Gastrocnemius medialis (tissue), 4 donors: ENCODE results near the gene CASP8. TPM values are rescaled to one million over a fixed set of nuclear protein-coding genes. Genes with fewer than 3 reads are reported as not detected.

Experiments used
- ATAC-seq, 2 donors: fragments of 150-250 bp; one replicate each; pipeline ENCODE4 v1.9.1; 2016
- DNase-seq, 2 donors: peaks; one replicate each; pipeline ENCODE4 v3.0.0-alpha.2; 2019
- H3K27ac ChIP-seq, 4 donors: fragments of 200-600 bp; sonication (generic); 1 replicate in 1 of 4; 2 replicates in 3 of 4; pipeline ENCODE4 v1.5.1; 2016 to 2018; ENCODE audit warnings: mild to moderate bottlenecking in 2 of 4, moderate library complexity in 1 of 4
- H3K27me3 ChIP-seq, 3 donors: fragments of 200-600 bp; sonication (generic) in 2 of 3; 1 replicate in 1 of 3; 2 replicates in 2 of 3; pipeline versions ENCODE4 v1.5.1 to v1.6.0; 2016 to 2019; ENCODE audit warnings: mild to moderate bottlenecking in 1 of 3, moderate library complexity in 1 of 3
- H3K36me3 ChIP-seq, 2 donors: fragments of 200-600 bp; sonication (generic) in 1 of 2; one replicate each; pipeline ENCODE4 v1.5.1; 2017 to 2018
- H3K4me1 ChIP-seq, 2 donors: fragments of 200-600 bp; sonication (generic) in 1 of 2; one replicate each; pipeline ENCODE4 v1.5.1; 2016 to 2017; ENCODE audit warnings: mild to moderate bottlenecking in 2 of 2
- H3K4me3 ChIP-seq, 4 donors: fragments of 200-600 bp; sonication (generic) in 3 of 4; 1 replicate in 1 of 4; 2 replicates in 3 of 4; pipeline ENCODE4 v1.5.1; 2016 to 2019; ENCODE audit warnings: mild to moderate bottlenecking in 2 of 4
- H3K9me3 ChIP-seq, 3 donors: fragments of 200-600 bp; sonication (generic) in 2 of 3; 1 replicate in 1 of 3; 2 replicates in 2 of 3; pipeline ENCODE4 v1.5.1; 2016 to 2019
- CTCF ChIP-seq, 5 experiments: fragments of 450-650 bp in 3 of 5; fragments of 200-600 bp in 2 of 5; sonication (generic) in 2 of 5; IDR thresholded peaks in 4 of 5; conservative IDR thresholded peaks in 1 of 5; 1 replicate in 4 of 5; 2 replicates in 1 of 5; pipeline ENCODE4 v1.5.1; 2016 to 2019; ENCODE audit warnings: antibody characterized with exemption in 5 of 5, mild to moderate bottlenecking in 3 of 5, moderate library complexity in 3 of 5
- POLR2A ChIP-seq, 2 donors: fragments of 450-650 bp; IDR thresholded peaks; one replicate each; pipeline ENCODE4 v1.6.1; 2017; ENCODE audit warnings: antibody characterized with exemption in 2 of 2, mild to moderate bottlenecking in 2 of 2, moderate library complexity in 2 of 2
- in situ Hi-C, 4 donors: fragments of 200-750 bp; cut with MboI; loops; one replicate each; pipeline versions ENCODE4 v1.15.0 to v1.8.0; 2017; ENCODE audit warnings: low sequenced_read_pairs in 4 of 4
- intact Hi-C: fragments of 100-400 bp; cut with DNase I; formaldehyde crosslinking; loops from one replicate; pipeline ENCODE4 v1.15.1; 2023; ENCODE audit warnings: low total_unique reads
- total RNA-seq, 4 donors: library from RNA; depleted of rRNA; stranded (reverse); fragments of >200 nt; gene quantifications; one replicate each; pipeline versions ENCODE4 v1.1.0 to v1.2.3, GENCODE V29; 2016

The CASP8 gene
- total RNA-seq, 4 donors from 2014 or later: 2.3 to 3.5 (median 2.9) TPM

- in situ Hi-C loops (no loop called here), intact Hi-C loops (no loop called here)
- no peaks in the 10 kb centered on the region for H3K4me1 ChIP-seq
- DNase-seq (no peak), ATAC-seq (no peak)
- H3K27me3 ChIP-seq: no peaks in the 10 kb centered on the region
- TF ChIP-seq CTCF (IDR thresholded peaks at IDR 0.05 in 4 of 5, conservative IDR thresholded peaks at IDR 0.05 in 1 of 5) (no peak), POLR2A (IDR thresholded peaks at IDR 0.05) (no peak)
- H3K36me3 ChIP-seq: no peaks in the 10 kb centered on the region
- H3K27ac ChIP-seq: no peak overlapping the region
- H3K9me3 ChIP-seq: no peaks in the 10 kb centered on the region
- no peak overlapping the region for H3K4me3 ChIP-seq
These were observed 7.1 kb downstream of the CASP8 start for GRCh38 chr2:201267278-201268030.

- ATAC-seq (no peak), DNase-seq (no peak)
- no peak for TF ChIP-seq CTCF (IDR thresholded peaks at IDR 0.05 in 4 of 5, conservative IDR thresholded peaks at IDR 0.05 in 1 of 5)
- no peak for TF ChIP-seq POLR2A (IDR thresholded peaks at IDR 0.05)
- Histone ChIP-seq H3K36me3 (no peaks in the 10 kb centered on the region), H3K27me3 (no peaks in the 10 kb centered on the region), H3K4me3 (no peak overlapping the region), H3K9me3 (no peaks in the 10 kb centered on the region), H3K4me1 (no peaks in the 10 kb centered on the region), H3K27ac (no peak overlapping the region)
- in situ Hi-C loops (no loop called here), intact Hi-C loops (no loop called here)
These were observed 9.4 kb downstream of the CASP8 start for GRCh38 chr2:201269764-201270163.

GRCh38 chr2:201270293-201271001 lies 10.1 kb downstream of the CASP8 start:
- ATAC-seq: no peak

GRCh38 chr2:201271917-201272316 lies 11.6 kb downstream of the CASP8 start:
- TF ChIP-seq POLR2A (IDR thresholded peaks at IDR 0.05) (no peak), CTCF (IDR thresholded peaks at IDR 0.05 in 4 of 5, conservative IDR thresholded peaks at IDR 0.05 in 1 of 5) (no peak)
- no peak for DNase-seq

More at GRCh38 chr2:201270293-201271001, 10.1 kb downstream of the CASP8 start:
- no peak for DNase-seq
- no peaks in the 10 kb centered on the region for H3K4me1 ChIP-seq
- in situ Hi-C loops: no loop called here
- no peak overlapping the region for H3K27ac ChIP-seq
- H3K36me3 ChIP-seq: no peaks in the 10 kb centered on the region
- no peaks in the 10 kb centered on the region for H3K27me3 ChIP-seq
- no peak overlapping the region for H3K4me3 ChIP-seq
- intact Hi-C loops: no loop called here
- no peaks in the 10 kb centered on the region for H3K9me3 ChIP-seq
- no peak for TF ChIP-seq POLR2A (IDR thresholded peaks at IDR 0.05)
- no peak for TF ChIP-seq CTCF (IDR thresholded peaks at IDR 0.05 in 4 of 5, conservative IDR thresholded peaks at IDR 0.05 in 1 of 5)

More at GRCh38 chr2:201271917-201272316, 11.6 kb downstream of the CASP8 start:
- H3K4me1 ChIP-seq: no peaks in the 10 kb centered on the region
- H3K9me3 ChIP-seq: no peaks in the 10 kb centered on the region
- H3K4me3 ChIP-seq: no peak overlapping the region
- intact Hi-C loops: no loop called here
- no peaks in the 10 kb centered on the region for H3K36me3 ChIP-seq
- H3K27ac ChIP-seq: no peak overlapping the region
- no peaks in the 10 kb centered on the region for H3K27me3 ChIP-seq
- in situ Hi-C loops: no loop called here
- ATAC-seq: no peak
